Mesenchymal stem cell (in vitro differentiated cells and primary cell): ENCODE measurements around the gene PCDHB1.
A peak's percentile ranks its signal among the peaks of the same experiment; 100 is the strongest.

Experiments used
- DNase-seq: peaks from one replicate; pipeline ENCODE4 v3.0.0-alpha.2; 2013
- H2AFZ ChIP-seq: one replicate; pipeline ENCODE4 v1.6.1; 2013; ENCODE audit warnings: low read depth, mild to moderate bottlenecking, control low read depth, inconsistent platforms, low read length, moderate library complexity
- H2AK5ac ChIP-seq: 2 replicates; pipeline ENCODE4 v1.6.1; 2013; ENCODE audit warnings: low read length, moderate library complexity, mild to moderate bottlenecking, inconsistent platforms; ENCODE audit not compliant: severe bottlenecking
- H2BK120ac ChIP-seq: one replicate; pipeline ENCODE4 v1.6.1; 2013; ENCODE audit warnings: low read depth, mild to moderate bottlenecking, inconsistent platforms, low read length, moderate library complexity
- H2BK12ac ChIP-seq, 2 experiments: one replicate each; pipeline ENCODE4 v1.6.1; 2013; ENCODE audit warnings: inconsistent platforms in 2 of 2, low read length in 2 of 2, mild to moderate bottlenecking in 2 of 2, moderate library complexity in 2 of 2, control low read depth in 1 of 2
- H2BK15ac ChIP-seq: one replicate; pipeline ENCODE4 v1.6.1; 2013; ENCODE audit warnings: mild to moderate bottlenecking, low read depth, inconsistent platforms; ENCODE audit not compliant: poor library complexity, severe bottlenecking
- H2BK5ac ChIP-seq: 2 replicates; pipeline ENCODE4 v1.6.1; 2013; ENCODE audit warnings: low read depth, mild to moderate bottlenecking, low read length, control low read depth, inconsistent platforms; ENCODE audit not compliant: poor library complexity, severe bottlenecking
- H3K14ac ChIP-seq, 2 experiments: one replicate each; pipeline ENCODE4 v1.6.1; 2013; ENCODE audit warnings: inconsistent platforms in 2 of 2, low read length in 2 of 2, control low read depth in 1 of 2, mild to moderate bottlenecking in 1 of 2, moderate library complexity in 1 of 2
- H3K18ac ChIP-seq, 2 experiments: one replicate each; pipeline ENCODE4 v1.6.1; 2013; ENCODE audit warnings: inconsistent platforms in 2 of 2, low read length in 2 of 2, control low read depth in 1 of 2, low read depth in 1 of 2, mild to moderate bottlenecking in 1 of 2
- H3K23ac ChIP-seq, 2 experiments: one replicate each; pipeline ENCODE4 v1.6.1; 2013; ENCODE audit warnings: inconsistent platforms in 2 of 2, low read length in 2 of 2, mild to moderate bottlenecking in 2 of 2, moderate library complexity in 2 of 2, control low read depth in 1 of 2
- H3K27ac ChIP-seq: 2 replicates; pipeline ENCODE4 v1.5.1; 2013; ENCODE audit warnings: mild to moderate bottlenecking, moderate library complexity, low read length, control low read depth, inconsistent platforms; ENCODE audit not compliant: poor library complexity, severe bottlenecking
- H3K27me3 ChIP-seq, 2 experiments: 2 replicates each; pipeline versions ENCODE4 v1.6.1 to v1.7.0; 2013; ENCODE audit warnings: low read length in 2 of 2, mild to moderate bottlenecking in 2 of 2, moderate library complexity in 2 of 2, control low read depth in 1 of 2, inconsistent platforms in 1 of 2; ENCODE audit not compliant: control insufficient read depth in 1 of 2, insufficient read depth in 1 of 2
- H3K36me3 ChIP-seq, 2 experiments: 2 replicates each; pipeline versions ENCODE4 v1.6.1 to v1.7.0; 2013; ENCODE audit warnings: low read length in 2 of 2, control low read depth in 1 of 2, inconsistent platforms in 1 of 2, low read depth in 1 of 2, mild to moderate bottlenecking in 1 of 2; ENCODE audit not compliant: insufficient read depth in 2 of 2, control insufficient read depth in 1 of 2
- H3K4ac ChIP-seq, 2 experiments: one replicate each; pipeline ENCODE4 v1.6.1; 2013; ENCODE audit warnings: inconsistent platforms in 2 of 2, low read length in 2 of 2, mild to moderate bottlenecking in 2 of 2, moderate library complexity in 2 of 2, control low read depth in 1 of 2, low read depth in 1 of 2
- H3K4me1 ChIP-seq: 2 replicates; pipeline ENCODE4 v1.6.1; 2013; ENCODE audit warnings: low read depth, low read length, control low read depth; ENCODE audit not compliant: control insufficient read depth, insufficient read depth
- H3K4me2 ChIP-seq: 2 replicates; pipeline ENCODE4 v1.6.1; 2013; ENCODE audit warnings: low read length, mild to moderate bottlenecking, inconsistent platforms; ENCODE audit not compliant: poor library complexity, severe bottlenecking
- H3K4me3 ChIP-seq, 2 experiments: 2 replicates each; pipeline versions ENCODE4 v1.5.1 to v1.7.0; 2013; ENCODE audit warnings: low read length in 2 of 2, mild to moderate bottlenecking in 2 of 2, control low read depth in 1 of 2, low read depth in 1 of 2; ENCODE audit not compliant: insufficient read depth in 1 of 2
- H3K79me1 ChIP-seq: replicated peaks from 2 replicates; pipeline ENCODE4 v1.6.1; 2013; ENCODE audit warnings: mild to moderate bottlenecking, control low read depth, low read length, inconsistent platforms; ENCODE audit not compliant: poor library complexity, severe bottlenecking
- H3K9ac ChIP-seq: 2 replicates; pipeline ENCODE4 v1.7.0; 2013; ENCODE audit warnings: mild to moderate bottlenecking, low read length, moderate library complexity
- H3K9me3 ChIP-seq: 2 replicates; pipeline ENCODE4 v1.7.0; 2013; ENCODE audit warnings: mild to moderate bottlenecking, low read length; ENCODE audit not compliant: control insufficient read depth
- H4K8ac ChIP-seq: one replicate; pipeline ENCODE4 v1.6.1; 2013; ENCODE audit warnings: inconsistent platforms, mild to moderate bottlenecking, low read length, moderate library complexity
- H4K91ac ChIP-seq: one replicate; pipeline ENCODE4 v1.6.1; 2013; ENCODE audit warnings: mild to moderate bottlenecking, low read length, inconsistent platforms
- WGBS: methylation state at CpG from one replicate; pipeline ENCODE4 v1.1.7; 2013; ENCODE audit warnings: mixed read lengths; 5-methylcytosine and 5-hydroxymethylcytosine counted together

The PCDHB1 gene

DNA sequence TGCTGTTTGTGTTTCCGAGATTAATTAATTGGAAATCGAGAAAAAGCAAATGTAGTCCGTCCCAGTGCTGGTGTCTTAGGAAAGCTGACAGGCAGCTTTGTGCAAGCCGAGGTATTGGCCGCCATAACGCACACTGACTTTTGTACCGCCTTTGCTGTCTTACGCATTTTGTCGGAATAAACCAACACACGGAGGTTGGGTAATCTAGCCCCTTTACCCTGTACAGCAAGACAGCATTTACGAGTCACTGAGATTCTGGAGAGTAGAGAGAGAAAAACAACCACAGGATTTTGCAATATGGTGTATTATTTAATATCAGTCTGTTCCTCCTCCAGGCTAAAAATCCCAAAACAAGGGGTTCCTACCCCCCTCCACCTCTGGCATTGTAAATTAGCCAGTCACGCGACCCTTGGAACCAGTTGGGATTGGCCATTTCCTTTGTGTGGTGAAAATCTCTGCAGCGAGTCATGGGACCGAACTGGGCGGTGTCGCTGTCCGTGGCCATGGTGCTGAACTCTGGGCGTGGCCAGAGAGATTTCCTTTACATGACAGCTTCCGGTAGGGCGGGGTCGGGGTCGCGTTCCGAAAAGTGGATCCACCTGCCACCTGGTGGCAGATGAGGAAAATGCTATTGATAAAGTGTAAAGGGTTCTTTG is 10.3 kb upstream of the PCDHB1 start:
- peak; percentile 98 for DNase-seq
- no peak overlapping the region for H2AFZ ChIP-seq
- H3K4me2 ChIP-seq: peak overlapping the region; percentile 80
- peak overlapping the region; percentile 53 for H3K27ac ChIP-seq
- no peaks in the 10 kb centered on the region for H3K36me3 ChIP-seq
- 2% methylated on average over 24 of the region's 25 CpGs for WGBS
- H2AK5ac ChIP-seq: no peak overlapping the region
- peaks cover 2% of the 10 kb centered on the region for H3K9me3 ChIP-seq
- H3K4me1 ChIP-seq: peaks cover 2% of the 10 kb centered on the region
- peak overlapping the region; percentile 41 to 70 for H3K4me3 ChIP-seq
- H3K27me3 ChIP-seq: no peaks in the 10 kb centered on the region
- H2BK12ac ChIP-seq: no peak overlapping the region
- H3K18ac ChIP-seq: no peak overlapping the region
- no peaks in the 10 kb centered on the region for H3K79me1 ChIP-seq
- H4K8ac ChIP-seq: no peak overlapping the region
- no peak overlapping the region for H2BK5ac ChIP-seq
- no peak overlapping the region for H4K91ac ChIP-seq
- H2BK120ac ChIP-seq: no peak overlapping the region
- H3K9ac ChIP-seq: peak overlapping the region; percentile 77
- H3K4ac ChIP-seq: no peak overlapping the region
- no peak overlapping the region for H3K14ac ChIP-seq
- H3K23ac ChIP-seq: no peak overlapping the region
- H2BK15ac ChIP-seq: no peak overlapping the region

DNA sequence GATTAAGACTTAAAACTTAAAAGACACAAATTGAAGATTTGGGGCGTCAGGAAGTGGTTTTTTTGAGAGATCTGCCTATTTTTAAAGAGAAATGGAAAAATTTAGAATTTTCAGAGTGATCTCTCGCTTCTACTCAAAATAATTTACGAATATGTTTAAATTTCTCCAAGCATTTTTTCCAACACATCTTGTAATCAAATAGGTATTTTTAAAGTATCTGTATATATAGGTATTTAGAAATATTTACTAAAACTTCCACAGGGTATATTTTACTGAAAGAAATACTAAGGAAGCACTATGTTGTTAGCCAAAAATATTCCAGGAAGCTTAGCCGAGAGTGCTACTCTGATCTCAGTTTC is 9.8 kb upstream of the PCDHB1 start:
- Histone ChIP-seq H3K9ac (no peak overlapping the region), H4K91ac (no peak overlapping the region), H3K4me1 (peaks cover 2% of the 10 kb centered on the region), H3K27me3 (no peaks in the 10 kb centered on the region), H3K27ac (no peak overlapping the region), H2BK5ac (no peak overlapping the region), H2BK15ac (no peak overlapping the region), H3K18ac (no peak overlapping the region), H2AK5ac (no peak overlapping the region), H3K36me3 (no peaks in the 10 kb centered on the region), H3K23ac (no peak overlapping the region), H3K79me1 (no peaks in the 10 kb centered on the region), H2BK12ac (no peak overlapping the region), H2AFZ (no peak overlapping the region), H3K4me2 (no peak overlapping the region), H2BK120ac (no peak overlapping the region), H3K9me3 (no peaks in the 10 kb centered on the region), H3K4me3 (no peak overlapping the region), H3K4ac (no peak overlapping the region), H4K8ac (no peak overlapping the region), H3K14ac (no peak overlapping the region)
- 91% methylated on average over 1 of the region's 4 CpGs for WGBS
- DNase-seq: no peak

DNA sequence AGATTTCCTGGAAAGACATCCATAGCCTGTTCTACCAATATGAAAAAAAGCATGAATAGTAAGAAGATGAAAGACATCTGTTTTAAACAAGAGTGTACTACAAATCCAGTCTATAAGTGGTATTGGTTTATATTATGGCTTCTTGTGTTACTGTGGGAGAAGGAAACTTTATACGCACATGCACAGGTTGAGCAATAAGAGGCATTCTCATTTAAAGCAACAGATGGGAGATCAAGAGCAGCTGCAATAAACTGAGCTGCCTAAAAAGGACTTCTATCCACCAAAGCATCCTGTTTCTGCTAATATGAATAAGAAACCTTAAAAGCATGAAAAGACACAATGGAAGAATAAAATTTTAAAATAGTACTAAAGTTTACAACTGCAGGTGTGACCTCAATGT is 8.6 kb upstream of the PCDHB1 start:
- no peak overlapping the region for H3K23ac ChIP-seq
- no peak overlapping the region for H3K4me3 ChIP-seq
- H3K9ac ChIP-seq: no peak overlapping the region
- no peak overlapping the region for H3K14ac ChIP-seq
- peaks cover 2% of the 10 kb centered on the region for H3K4me1 ChIP-seq
- H2BK12ac ChIP-seq: no peak overlapping the region
- H3K4ac ChIP-seq: no peak overlapping the region
- DNase-seq: peak; percentile 5
- H3K4me2 ChIP-seq: no peak overlapping the region
- H2BK5ac ChIP-seq: no peak overlapping the region
- H2BK15ac ChIP-seq: no peak overlapping the region
- H3K9me3 ChIP-seq: no peaks in the 10 kb centered on the region
- H2AFZ ChIP-seq: no peak overlapping the region
- 75% methylated on average over 1 of the region's 1 CpG for WGBS
- no peaks in the 10 kb centered on the region for H3K27me3 ChIP-seq
- no peak overlapping the region for H2BK120ac ChIP-seq
- H2AK5ac ChIP-seq: no peak overlapping the region
- H3K18ac ChIP-seq: no peak overlapping the region
- no peak overlapping the region for H4K91ac ChIP-seq
- no peak overlapping the region for H3K27ac ChIP-seq
- H3K79me1 ChIP-seq: no peaks in the 10 kb centered on the region
- no peak overlapping the region for H4K8ac ChIP-seq
- no peaks in the 10 kb centered on the region for H3K36me3 ChIP-seq

DNA sequence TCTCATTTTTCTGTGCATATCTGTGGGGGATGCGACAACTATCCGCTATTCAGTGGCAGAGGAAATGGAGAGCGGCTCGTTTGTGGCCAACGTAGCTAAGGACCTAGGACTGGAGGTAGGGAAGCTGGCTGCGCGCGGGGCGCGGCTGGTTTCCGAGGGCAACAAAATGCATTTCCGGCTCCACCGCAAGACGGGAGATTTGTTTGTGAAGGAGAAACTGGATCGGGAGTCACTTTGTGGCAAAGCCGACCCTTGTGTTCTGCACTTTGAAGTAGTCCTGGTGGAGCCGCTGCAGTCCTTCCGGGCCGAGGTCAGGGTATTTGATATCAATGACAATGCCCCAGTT is 320 bp downstream of the PCDHB1 start:
- H3K14ac ChIP-seq: peak overlapping the region in 1 of 2 experiments; percentile 36
- DNase-seq: no peak
- peak overlapping the region; percentile 49 for H4K8ac ChIP-seq
- H3K4me2 ChIP-seq: peak overlapping the region; percentile 100
- peaks cover 7 to 14% of the 10 kb centered on the region in 2 experiments for H3K27me3 ChIP-seq
- no peak overlapping the region for H2AK5ac ChIP-seq
- no peak overlapping the region for H3K4ac ChIP-seq
- peak overlapping the region; percentile 63 to 72 for H3K4me3 ChIP-seq
- H4K91ac ChIP-seq: no peak overlapping the region
- peaks cover 26% of the 10 kb centered on the region for H3K9me3 ChIP-seq
- no peak overlapping the region for H2BK12ac ChIP-seq
- H3K27ac ChIP-seq: no peak overlapping the region
- no peak overlapping the region for H2BK120ac ChIP-seq
- no peak overlapping the region for H2BK5ac ChIP-seq
- no peak overlapping the region for H3K18ac ChIP-seq
- peak overlapping the region; percentile 93 for H2AFZ ChIP-seq
- H3K23ac ChIP-seq: no peak overlapping the region
- peaks cover 7% of the 10 kb centered on the region for H3K4me1 ChIP-seq
- no peaks in the 10 kb centered on the region for H3K79me1 ChIP-seq
- H2BK15ac ChIP-seq: no peak overlapping the region
- no peaks in the 10 kb centered on the region for H3K36me3 ChIP-seq
- 4% methylated on average over 19 of the region's 19 CpGs for WGBS
- H3K9ac ChIP-seq: no peak overlapping the region
